NCI-H2196 (cell line): ENCODE data around the gene NUAK2.

Experiments used
- DNase-seq: peaks from one replicate; lab custom pipeline; 2025; ENCODE audit not compliant: unreplicated experiment; lab: John Stamatoyannopoulos, UW

Gene NUAK2

DNA sequence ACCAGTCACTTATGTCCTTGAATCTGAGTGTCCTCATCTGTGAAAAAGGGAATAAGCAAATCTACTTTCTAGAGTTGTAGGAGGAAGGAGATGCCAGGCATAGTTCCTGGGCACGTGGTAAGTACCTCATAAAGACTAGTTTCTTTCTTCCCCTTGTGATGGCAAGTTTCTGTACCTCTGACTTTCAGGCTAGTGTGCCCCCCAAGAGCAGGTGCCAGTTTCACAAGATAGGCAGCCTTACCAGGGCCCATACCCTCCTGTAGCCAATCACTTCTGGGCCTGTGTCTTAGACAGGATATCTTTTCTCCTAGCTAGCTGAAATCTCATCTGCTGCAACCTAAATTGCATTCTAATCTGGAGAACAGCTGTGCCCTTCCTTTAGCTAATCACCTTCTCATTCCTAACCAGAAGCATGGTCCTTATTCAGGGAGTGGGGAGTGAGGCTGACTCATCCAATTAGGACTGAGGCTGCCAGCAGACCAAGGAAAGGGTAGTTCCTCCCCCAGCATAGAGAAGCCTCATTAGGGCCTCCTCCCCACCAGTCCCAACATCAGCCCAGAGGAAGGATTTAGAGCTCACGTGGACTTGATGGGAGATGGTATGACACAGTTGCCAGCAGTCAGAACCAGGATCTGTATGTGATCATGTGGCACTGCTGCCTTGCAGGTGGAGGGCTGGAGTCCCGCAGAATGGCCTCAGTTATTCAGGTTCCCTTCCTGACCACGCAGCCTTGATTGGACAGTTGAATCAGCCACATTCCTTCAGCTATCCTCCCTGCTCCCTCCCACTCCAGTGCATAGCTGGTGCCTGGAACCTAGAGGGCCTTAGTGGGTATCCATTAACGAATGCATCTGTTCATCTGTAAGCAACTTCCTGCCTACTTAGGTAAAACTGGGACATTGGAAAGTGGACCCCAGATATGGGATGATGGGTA is 27.3 kb upstream of the NUAK2 start:
- DNase-seq = no peak

DNA sequence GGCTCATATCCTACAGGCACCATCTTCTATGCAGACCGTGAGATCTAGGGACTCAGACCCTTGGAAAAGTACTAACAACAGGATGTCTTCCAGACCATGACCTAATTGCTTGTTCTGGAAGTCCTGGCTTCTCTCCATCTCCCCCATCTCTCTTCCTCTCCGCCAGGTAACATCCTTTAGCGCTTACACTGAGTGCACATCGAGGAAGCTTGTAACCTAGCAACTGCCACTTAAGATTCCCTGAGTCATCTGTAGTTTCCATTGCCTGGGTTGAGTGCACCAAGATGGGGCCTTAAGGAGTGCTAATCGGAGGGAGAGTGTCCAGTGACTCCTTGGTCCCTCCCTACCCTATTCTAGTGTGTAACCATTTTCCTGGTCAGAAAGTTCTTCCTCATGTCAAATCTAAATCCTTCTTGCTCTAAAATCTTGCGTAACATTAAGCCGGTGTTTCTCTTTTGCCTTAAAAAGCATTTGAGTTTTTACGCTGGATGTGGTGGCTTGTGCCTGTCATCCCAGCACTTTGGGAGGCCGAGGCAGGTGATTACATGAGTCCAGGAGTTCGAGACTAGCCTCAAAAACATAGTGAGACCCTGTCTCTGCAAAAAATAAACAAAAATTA is 25.5 kb upstream of the NUAK2 start:
- DNase-seq = peak; percentile 47

DNA sequence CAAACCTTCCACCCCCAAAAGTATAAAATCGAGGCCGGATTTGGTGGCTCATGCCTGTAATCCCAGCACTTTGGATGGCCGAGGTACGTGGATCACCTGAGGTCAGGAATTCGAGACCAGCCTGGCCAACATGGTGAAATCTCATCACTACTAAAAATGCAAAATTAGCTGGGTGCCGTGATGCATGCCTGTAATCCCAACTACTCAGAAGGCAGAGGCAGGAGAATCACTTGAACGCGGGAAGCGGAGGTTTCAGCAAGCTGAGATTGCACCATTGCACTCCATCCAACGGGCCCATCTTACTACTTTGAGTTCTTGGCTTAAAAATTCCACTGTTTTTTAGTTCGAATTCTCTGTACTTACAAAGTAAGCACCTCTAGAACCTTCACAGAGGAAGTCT is 24.2 kb upstream of the NUAK2 start:
- DNase-seq = no peak

DNA sequence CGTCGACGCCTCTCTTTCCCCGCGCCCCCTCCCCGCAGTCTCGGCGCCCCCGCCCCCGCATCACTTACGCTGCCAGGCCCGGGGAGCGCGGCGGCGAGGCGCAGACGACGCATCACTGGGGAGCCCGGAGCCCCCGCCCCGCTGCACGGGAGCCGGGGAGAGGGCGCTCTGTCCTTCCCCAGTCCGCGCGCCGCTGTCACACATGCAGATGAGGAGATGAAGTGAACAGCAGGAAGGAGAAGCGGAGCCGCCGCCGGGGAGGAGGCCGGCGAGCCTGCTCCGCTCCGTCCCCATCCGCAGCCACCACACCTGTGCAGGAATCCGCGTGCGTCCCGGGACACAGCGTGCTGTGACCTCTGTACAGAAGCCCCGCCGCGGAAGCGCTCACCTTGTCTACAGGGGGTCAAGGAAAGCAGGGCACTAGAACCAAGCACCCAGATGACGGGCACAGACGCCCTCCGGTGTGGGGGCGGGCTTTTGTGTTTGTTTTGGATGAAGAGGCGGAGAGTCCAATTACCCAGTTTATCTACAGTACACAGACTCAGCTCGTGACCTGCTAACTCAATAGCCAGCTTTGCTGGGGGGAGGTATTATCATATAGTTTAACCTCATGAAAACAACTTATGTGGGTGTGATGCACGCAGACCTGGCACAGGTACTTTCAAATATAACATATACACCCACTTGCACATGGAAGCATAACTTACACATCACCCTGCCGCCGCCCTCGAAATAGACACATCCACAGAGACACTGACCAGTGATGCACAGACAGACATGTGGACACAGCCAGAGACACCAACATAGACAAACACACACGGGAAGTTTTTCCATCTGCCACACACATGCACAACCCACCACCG is 22.8 kb upstream of the NUAK2 start:
- peak; percentile 66 for DNase-seq

DNA sequence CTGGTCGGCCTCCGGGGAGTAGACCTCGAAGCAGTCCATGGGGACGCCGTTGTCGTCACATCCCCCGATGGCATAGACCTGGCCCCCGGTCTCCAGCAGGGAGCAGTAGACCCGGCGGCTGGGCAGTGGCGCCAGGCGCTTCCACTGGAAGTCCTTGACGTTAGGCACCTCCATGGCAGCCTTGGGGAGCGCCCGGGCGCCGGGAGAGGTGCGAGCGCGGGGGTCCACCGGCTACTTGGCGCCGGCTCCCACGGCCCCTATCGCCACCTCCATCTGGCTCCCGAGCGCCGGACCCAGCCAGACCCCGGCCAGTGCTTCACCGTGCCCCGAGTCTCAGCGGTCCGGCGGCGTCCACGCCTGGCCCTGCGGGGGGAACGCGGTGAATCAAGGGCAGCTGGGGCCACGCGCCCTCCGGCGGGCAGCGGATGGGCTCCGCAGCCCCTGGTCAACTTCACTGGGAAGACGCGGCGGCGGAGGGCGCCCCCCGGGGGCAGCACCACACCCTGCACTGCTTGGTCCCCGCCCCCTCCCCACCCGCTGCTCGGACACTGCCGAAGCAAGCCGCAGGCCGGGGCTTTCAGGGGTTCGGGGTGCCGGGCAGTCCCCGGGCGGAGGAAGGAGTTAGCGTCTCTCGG is 22.0 kb upstream of the NUAK2 start:
- DNase-seq = no peak

DNA sequence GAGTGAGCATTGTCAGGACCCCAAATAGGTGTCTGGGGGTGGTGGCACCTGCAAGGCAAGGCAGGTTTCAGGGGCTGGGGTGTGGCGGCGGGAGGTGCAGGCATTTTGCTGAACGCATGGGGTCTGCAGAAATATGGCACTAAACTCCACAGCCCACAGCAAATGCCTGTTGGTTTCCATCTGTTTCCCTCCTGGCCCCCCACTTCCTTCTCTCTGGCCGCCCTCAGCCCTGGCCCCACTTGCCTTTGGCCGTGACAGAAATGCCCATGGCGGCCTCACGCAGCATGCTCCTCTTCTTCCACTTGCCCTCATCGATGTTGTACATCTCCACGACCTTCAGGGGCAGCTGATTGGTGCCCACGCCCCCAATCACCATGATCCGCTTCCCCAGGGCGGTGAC is 21.4 kb upstream of the NUAK2 start:
- no peak for DNase-seq

DNA sequence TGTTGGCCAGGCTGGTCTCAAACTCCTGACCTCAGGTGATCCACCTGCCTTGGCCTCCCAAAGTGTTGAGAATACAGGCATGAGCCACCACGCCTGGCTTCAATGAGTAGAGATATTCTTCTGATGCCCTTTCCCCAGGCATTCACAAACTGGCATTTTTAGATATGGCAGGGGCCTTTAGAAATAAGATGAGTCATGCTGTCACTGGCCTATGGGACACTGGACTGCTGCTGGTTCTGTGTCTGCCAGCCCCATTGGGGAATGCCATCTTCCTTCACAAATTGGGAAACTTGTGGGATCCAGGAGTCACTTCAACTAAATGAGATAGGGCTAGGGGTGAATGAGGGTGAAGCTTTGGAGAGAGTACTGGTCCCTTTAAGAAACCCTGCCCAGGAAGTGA is 19.1 kb upstream of the NUAK2 start:
- no peak for DNase-seq

DNA sequence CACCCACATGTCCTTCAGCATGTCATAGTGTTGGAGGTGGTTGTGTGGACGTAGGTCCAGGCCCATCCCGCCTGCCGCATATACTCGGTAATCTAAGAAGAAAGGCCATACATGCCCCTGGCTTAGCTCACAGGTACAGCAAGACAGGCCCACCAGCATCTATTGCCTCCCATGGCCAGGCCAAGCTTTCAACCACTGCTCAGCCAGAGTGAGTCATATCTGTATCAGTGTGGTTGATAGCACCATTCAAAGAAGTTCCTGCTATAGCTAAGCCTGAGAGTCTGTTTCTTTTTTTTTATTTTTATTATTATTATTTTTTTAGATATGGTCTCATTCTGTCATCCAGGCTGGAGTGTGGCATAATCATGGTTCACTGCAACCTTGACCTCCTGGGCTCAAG is 18.2 kb upstream of the NUAK2 start:
- DNase-seq = no peak

DNA sequence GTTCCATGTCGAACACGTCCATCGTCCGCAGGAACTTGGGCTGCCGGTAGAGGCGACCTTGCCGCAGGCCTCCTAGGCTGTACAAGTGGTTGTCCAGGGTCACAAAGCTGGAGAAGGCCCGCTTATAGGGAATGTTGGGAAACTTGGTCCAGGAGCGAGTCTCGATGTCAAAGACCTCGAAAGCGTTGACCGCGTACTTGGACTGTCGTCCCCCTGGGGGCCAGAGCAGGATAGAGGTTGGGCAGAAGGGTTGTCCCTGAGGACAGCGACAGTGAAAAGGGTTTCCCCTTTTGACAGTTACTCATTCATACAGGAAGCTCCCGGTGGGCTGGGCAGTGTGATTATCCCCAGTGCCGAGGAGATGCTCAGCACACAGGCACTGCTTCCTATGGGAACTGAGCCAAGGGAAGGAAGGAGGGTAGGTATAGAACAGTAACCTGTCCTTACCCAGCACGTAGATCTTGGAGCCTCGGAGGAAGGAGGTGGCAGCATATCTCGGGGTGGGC is 17.7 kb upstream of the NUAK2 start:
- no peak for DNase-seq

DNA sequence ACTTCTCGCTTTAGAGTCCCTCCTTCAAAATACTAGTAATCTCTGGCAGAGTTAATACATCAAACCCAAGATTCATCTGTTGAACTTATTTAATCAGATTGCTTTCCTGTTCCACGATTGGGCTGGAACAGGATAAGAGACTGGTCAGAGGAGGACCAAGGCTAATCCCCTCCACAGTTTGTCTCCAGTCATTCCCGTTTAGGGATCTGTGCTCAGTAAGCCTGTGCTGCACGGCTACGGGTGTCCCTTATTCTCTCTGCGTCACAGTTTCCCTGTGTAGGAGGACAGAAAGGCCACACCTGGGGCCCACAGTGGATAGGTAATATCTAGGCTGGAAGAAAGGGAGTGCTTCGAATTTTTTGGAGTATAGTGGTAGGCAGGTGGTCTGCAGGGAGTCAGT is 16.5 kb upstream of the NUAK2 start:
- DNase-seq = no peak

DNA sequence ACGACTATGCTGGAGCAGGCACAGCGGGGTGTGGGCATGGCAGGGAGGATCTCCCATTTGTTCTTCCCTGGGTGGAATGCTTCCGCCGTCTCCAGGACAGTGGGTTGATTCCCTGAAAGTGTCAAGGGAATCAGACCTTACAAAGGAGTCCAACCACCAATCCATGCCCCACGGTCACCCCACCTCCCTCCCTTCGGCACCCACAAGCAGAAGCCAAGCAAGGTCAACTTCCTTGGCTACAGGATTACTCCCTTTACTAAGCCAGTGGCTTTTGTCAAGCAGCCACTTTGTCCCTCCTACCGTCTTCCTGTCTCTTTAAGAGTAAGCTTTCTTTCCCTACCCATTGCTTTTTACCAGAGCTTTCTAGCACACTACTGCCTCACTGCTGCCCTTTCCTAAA is 15.9 kb upstream of the NUAK2 start:
- DNase-seq = no peak

DNA sequence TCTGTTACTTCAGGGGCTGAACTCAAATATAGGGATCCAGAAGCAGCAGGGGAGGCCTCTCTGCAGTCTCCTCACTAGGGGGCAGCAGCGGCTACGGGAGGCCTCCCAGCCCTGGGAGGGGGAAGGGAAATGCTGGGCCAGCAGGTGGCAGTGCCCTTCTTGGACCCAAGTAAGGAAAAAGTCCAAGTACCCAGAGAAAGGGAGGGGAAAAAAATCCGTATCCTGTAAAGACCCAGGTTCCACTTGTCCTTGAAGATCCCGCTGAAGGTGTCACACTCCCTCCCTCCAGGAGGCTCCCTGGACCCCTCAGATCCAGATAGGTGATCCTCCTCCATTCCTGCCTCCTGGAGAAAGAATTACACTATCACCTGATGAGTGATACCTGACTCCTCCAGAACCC is 14.1 kb upstream of the NUAK2 start:
- DNase-seq = peak; percentile 89

DNA sequence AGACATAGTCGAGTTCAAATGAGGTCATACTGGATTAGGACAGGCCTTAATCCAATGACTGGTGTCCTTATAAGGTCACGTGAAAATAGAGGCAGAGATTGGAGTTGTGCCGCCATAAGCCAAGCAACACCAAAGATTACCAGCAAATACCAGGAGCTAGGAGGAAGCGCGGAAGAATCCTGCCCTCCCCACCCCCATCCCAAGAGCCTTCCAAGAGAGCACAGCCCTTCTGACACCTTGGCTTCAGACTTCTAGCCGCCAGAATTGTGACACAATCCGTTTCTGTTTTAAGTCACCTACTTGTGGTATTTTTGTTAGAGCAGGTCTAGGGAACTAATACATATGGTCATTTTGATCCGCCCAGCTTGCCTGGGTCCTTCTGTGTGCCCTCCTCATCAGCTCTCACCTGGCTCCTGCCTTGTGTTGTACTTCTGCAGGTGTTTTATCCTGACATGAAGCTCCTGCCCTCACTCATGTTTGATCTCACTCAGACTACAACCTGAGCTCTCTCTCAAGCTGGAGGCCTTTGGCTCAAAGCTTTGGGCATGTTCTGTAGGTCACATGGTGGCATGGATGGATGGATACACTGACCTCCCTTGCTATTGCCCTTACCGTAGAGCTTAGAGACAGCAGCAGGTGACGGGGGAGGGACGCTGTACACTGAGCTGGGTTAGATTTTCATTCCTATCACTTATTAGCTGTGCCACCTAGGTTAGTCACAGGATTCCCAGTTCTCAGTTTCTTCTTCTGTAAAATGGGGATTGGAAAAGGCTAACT is 10.7 kb upstream of the NUAK2 start:
- DNase-seq = no peak

DNA sequence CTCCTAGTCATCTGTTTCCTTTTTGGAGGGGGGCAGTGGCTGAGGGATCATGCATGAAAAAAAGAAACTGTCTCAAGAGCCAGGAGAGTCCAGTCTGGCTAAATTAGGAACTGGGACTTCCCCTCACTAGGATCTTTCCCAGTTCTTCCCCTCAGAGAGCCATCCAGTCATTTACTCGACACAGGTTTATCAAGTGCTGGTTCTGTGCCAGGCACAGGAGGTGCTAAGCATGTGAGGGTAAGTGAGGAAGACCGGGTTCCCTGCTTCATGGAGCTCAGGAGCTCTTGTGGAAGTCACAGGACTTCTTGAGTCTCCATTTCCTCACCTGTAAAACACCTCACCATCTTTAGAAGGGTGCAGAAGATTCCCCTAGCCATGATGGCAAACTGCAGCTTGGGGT is 8.6 kb upstream of the NUAK2 start:
- DNase-seq = no peak

DNA sequence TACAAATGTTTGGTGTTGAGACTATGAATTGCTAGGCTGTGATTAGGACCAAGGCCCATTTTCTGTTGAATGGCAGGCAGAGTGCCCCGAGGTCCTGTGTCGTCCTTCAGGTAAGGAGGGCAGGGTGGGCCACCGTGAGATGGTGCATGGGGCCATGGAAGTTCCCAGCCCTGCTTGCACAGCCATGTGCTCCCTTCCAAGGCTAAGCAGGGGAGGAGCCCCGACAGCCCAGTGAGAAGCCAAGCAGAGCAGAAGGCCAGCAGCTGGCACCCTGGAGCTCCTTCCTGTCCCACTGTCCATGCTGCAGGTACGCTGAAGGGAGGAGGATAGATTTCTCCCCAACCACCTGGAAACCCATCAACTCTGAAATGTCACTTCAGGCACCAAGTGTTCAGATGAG is 8.2 kb upstream of the NUAK2 start:
- DNase-seq = no peak

DNA sequence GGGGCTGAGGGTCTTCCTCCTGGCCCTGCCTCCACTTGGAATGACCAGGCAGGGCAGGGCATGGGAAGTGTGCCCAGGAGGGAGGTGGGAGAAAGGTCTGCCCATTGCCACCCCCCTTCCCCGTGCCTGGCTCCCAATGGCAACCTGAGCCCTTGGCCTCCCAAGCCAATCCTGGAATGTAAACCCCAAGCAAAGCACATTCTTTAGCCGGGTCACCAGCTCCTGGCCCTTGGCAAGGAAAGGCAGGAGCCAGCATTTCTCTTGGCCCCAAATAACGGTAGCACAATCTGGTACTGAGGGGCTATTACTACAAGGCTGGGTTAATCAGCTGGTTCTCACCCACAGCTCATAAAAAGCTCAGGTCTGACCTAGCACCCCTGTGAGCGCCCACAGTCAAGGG is 6.9 kb upstream of the NUAK2 start:
- DNase-seq = no peak

DNA sequence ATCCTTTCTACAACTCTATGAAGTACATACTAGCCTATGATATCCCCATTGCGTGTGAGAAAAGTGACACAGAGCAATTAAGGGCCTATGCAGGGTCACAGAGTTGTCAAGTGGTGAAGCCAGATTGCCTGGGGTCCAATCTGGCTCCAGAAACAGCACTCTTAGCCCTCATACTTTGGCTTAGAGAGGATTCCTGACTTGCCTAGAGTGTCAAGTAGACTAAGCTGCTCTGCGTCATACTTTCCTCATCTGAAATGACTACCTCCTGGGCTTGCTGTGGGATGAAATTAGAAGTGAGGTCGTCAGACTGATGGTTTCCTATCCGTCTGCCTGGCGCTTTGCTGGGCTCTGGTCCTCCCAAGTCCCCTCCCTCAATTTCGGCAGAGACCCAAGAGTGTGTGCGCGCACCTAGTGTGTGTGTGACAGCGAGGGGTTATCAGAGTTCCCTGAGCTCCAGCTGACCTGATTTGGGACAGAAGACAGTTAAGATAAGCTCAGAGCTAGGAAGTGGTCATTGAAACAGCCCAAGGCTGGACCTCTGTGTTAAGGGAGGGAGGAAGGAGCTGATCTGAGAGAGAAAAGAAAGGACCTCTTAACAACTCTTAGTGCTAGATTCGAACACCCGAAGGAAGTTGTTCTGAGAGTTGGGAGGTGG is 5.4 kb upstream of the NUAK2 start:
- no peak for DNase-seq

DNA sequence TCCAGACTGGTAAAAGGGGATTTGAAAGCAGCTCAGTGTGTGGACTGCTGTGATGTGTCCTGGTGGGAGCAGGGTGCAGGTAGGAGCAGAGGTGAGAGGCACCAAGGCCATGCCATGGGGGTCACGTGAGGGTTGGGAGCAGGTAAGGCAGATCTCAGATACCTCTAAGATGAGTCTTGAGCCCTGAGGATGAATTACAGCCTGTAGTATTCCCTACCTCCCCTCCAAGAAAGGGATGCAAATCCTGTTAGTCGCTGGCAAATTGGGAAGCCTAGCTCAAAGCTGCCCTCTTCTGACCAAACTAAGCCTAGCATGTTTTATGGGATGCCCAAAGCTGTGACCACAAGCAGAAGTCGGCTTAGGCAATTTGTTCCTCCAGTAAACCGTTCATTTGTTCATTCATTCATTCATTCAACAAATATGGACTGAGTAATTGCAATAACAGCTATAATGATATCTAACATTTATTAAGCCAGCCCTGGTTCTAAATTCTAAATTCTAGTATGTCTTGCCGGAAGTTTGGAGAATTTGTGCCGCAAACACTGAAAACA is 3.9 kb upstream of the NUAK2 start:
- DNase-seq = peak; percentile 72

DNA sequence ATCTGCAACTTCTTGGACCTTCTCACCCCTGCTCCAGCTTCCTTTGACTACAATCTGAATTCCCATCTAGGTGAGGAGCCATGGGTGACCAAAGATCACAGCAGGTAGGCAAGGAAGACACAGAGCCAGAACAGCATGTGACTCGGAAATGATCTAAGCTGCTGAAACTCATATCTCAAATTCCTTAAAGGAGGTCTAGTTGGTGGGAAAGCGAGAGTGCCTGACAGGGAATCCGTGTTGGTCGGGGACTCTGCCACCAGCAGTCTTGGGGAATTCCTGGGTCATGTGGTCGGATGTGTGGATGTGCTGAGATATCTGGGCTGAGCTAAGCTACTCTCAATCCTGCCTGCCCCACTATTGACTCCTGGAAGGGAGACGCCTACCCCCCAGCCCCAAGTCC is 3.2 kb upstream of the NUAK2 start:
- no peak for DNase-seq
